Measurements from ENCODE around the gene CDH4.

The CDH4 gene

DNA sequence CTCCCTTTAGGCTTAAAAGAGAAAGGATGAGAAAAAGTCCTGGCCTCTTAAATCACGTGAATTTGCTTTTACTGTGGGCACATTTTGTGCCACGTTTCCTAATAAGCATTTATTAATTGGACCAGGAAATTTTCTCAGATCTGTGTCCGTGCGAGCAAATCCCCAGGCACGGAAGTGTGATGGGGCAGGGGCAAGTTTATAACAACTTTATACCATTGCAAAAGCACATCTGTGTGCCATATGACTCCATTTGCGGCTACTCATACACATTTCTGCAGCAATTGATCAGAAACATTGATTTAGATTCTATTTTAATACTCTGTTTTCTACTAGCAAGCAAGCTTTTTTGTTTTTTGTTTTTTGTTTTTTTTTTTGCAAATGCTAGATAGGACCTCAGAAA is 440.4 kb downstream of the CDH4 start:
- Mint-ChIP-seq H3K4me3 (no peak overlapping the region), H3K27me3 (peaks cover 20% of the 10 kb centered on the region), H3K4me1 (no peaks in the 10 kb centered on the region), H3K36me3 (ENCODE audit: insufficient read depth) (no peaks in the 10 kb centered on the region), H3K27ac (ENCODE audit: low read depth) (no peak overlapping the region), H3K9me3 (no peaks in the 10 kb centered on the region)
- DNase-seq (ENCODE audit: low spot score in 2 of 2), result no peak
- ATAC-seq (replicated peaks; ENCODE audit: extremely low read depth, poor library complexity, severe bottlenecking), result no peak

DNA sequence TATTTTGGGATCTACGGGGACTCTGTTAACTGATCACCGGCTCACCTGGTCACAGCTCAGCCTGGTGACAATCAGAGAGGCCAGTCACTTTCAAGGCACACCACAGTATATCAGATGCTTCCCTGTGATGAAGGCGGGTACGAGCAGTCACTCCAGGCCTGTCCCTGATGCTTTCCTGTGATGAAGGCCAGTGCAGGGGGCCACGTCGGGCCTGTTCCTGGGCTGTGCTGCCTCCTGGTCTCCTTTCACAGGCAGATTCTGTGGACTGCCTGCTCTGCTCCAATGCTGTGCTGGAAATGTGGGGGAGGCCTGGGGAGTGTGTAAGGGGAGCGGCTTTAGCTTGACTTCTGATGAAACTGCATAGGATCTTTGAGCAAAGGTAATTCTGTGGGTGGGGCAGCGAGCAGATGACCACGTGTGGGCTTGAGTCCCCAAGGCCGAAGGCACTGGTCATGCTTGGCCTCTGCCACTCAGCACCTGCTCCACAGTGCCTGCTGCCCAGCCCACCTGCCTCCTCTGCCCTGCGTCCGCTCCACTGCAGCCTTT is 441.1 kb downstream of the CDH4 start:
- no peaks in the 10 kb centered on the region for H3K36me3 Mint-ChIP-seq (ENCODE audit: insufficient read depth)
- peaks cover 20% of the 10 kb centered on the region for H3K27me3 Mint-ChIP-seq
- H3K27ac Mint-ChIP-seq (ENCODE audit: low read depth), result no peak overlapping the region
- no peak for DNase-seq (ENCODE audit: low spot score in 2 of 2)
- no peak overlapping the region for H3K4me3 Mint-ChIP-seq
- no peaks in the 10 kb centered on the region for H3K9me3 Mint-ChIP-seq
- H3K4me1 Mint-ChIP-seq, result no peaks in the 10 kb centered on the region
- no peak for ATAC-seq (replicated peaks; ENCODE audit: extremely low read depth, poor library complexity, severe bottlenecking)

DNA sequence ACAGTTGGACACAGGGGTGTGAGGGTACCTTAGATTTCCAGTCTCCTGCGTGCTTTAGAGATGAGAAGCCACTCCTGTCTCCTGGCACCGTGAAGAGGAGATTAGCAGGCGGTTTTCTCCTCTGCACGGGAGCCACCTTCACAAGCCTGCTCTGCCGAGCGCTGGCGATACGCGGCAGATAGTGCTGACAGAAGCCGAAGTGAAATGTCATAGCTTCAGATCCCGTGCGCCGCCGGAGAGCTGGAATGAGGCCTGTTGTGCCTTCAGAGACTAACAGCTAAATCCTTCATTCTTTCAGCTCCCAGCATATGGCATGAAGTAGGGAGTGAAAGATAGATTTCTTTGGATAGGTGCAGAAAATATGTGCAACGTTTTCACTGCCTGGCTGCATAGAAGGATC is 442.6 kb downstream of the CDH4 start:
- DNase-seq (ENCODE audit: low spot score in 2 of 2) (no peak), ATAC-seq (replicated peaks; ENCODE audit: extremely low read depth, poor library complexity, severe bottlenecking) (no peak)
- Mint-ChIP-seq H3K4me3 (no peak overlapping the region), H3K27ac (ENCODE audit: low read depth) (no peak overlapping the region), H3K4me1 (no peaks in the 10 kb centered on the region), H3K9me3 (no peaks in the 10 kb centered on the region), H3K27me3 (peaks cover 20% of the 10 kb centered on the region), H3K36me3 (ENCODE audit: insufficient read depth) (no peaks in the 10 kb centered on the region)

DNA sequence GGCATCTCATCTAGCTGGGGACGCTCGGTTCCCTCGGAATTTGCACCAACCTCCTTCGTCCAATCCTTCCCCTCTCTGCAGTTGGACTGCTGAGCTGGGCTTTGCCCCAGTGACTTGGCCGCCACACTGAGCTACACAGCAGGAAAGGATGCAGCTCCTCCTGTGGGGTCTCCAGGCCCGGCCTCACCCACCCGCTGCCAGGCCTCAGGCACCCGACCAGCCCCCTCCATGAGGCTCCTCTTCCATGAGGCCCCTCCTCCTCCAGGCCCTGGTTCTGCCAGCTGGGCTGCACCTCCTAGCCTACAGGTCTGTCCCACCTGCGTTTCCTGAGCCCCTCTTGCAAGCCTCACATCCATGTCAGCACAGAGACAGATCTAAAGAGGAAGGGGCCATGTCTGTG is 443.7 kb downstream of the CDH4 start:
- Mint-ChIP-seq H3K27me3 (peaks cover 20% of the 10 kb centered on the region), H3K36me3 (ENCODE audit: insufficient read depth) (no peaks in the 10 kb centered on the region), H3K9me3 (no peaks in the 10 kb centered on the region), H3K4me1 (no peaks in the 10 kb centered on the region), H3K4me3 (no peak overlapping the region), H3K27ac (ENCODE audit: low read depth) (no peak overlapping the region)
- no peak for DNase-seq (ENCODE audit: low spot score in 2 of 2)
- ATAC-seq (replicated peaks; ENCODE audit: extremely low read depth, poor library complexity, severe bottlenecking), result no peak

DNA sequence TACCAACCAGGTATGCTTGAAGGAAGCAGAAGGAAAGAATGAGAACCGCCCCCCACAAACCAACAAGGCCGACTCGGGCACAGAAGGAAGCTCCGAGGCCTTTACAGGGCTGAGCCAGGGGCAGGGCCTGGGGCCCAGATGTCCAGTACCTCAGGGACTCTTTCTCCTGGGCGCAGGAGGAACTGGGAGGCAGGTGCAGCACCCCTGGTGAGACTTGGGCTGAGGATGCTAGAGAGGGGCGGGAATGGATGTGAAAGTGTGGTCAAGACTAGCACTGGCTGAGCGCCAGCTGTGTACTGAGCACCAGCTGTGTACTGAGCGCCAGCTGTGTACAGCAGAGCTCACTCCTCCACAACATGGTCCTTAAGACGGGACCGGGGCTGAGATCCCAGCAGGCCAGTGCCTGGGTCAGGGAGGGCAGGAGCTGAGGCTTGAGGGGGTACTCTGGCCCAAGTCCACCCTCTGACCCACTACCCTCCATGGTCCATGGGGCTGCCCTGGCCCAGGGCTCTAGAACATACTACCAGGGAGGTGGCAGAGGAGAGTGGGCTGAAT is 444.2 kb downstream of the CDH4 start:
- Mint-ChIP-seq H3K4me3 (no peak overlapping the region), H3K27ac (ENCODE audit: low read depth) (no peak overlapping the region), H3K27me3 (peaks cover 20% of the 10 kb centered on the region), H3K4me1 (no peaks in the 10 kb centered on the region), H3K36me3 (ENCODE audit: insufficient read depth) (no peaks in the 10 kb centered on the region), H3K9me3 (no peaks in the 10 kb centered on the region)
- DNase-seq (ENCODE audit: low spot score in 2 of 2) (no peak), ATAC-seq (replicated peaks; ENCODE audit: extremely low read depth, poor library complexity, severe bottlenecking) (no peak)

DNA sequence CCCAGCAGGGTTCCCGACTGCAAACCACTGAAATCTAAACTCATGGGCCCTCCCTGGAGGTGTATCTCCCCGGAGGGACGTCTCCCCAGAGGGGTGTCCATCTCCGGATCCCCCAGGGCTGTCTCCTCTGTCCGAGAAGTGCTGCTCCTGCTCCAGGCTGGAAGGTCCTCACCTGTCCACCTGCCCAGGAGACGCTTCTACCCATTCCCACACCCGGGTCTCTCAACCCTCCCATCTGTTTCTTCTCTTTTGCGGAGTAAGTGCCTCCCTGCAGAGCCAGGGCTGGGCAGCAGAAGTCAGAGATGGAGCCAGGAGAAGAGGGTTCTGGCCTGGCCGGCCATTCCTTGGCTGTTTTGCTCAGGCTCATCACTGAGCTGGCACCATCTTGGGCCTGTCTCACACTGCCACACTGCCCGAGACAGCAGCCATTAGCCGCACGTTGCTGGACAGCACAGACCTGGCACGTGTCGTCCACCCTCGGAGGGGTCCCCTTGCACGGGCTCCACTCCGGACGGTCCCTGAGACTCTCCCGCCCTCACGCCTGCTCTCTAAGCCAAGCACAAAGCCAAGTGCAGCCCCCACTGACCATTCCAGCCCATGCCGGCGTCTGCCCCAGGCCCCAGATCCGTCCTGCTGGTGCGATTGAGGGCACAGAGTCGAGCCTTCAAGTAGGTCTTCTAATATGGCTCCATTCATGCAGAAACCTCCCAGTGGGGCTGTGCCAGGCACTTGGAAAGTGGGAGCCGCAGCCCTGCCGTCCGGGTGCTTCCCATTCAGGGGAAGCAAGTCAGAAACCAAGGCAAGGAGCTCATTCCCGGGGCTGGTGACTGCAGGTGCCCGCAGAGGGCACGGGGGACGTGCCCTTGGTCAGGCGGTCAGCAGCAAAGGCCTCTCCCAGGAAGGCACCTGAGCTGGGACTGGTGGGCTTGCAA is 445.9 kb downstream of the CDH4 start:
- H3K36me3 Mint-ChIP-seq (ENCODE audit: insufficient read depth), result no peaks in the 10 kb centered on the region
- ATAC-seq (replicated peaks; ENCODE audit: extremely low read depth, poor library complexity, severe bottlenecking), result no peak
- DNase-seq (ENCODE audit: low spot score in 2 of 2), result no peak
- H3K27ac Mint-ChIP-seq (ENCODE audit: low read depth), result no peak overlapping the region
- no peak overlapping the region for H3K4me3 Mint-ChIP-seq
- no peaks in the 10 kb centered on the region for H3K4me1 Mint-ChIP-seq
- H3K27me3 Mint-ChIP-seq, result peaks cover 20% of the 10 kb centered on the region
- no peaks in the 10 kb centered on the region for H3K9me3 Mint-ChIP-seq

DNA sequence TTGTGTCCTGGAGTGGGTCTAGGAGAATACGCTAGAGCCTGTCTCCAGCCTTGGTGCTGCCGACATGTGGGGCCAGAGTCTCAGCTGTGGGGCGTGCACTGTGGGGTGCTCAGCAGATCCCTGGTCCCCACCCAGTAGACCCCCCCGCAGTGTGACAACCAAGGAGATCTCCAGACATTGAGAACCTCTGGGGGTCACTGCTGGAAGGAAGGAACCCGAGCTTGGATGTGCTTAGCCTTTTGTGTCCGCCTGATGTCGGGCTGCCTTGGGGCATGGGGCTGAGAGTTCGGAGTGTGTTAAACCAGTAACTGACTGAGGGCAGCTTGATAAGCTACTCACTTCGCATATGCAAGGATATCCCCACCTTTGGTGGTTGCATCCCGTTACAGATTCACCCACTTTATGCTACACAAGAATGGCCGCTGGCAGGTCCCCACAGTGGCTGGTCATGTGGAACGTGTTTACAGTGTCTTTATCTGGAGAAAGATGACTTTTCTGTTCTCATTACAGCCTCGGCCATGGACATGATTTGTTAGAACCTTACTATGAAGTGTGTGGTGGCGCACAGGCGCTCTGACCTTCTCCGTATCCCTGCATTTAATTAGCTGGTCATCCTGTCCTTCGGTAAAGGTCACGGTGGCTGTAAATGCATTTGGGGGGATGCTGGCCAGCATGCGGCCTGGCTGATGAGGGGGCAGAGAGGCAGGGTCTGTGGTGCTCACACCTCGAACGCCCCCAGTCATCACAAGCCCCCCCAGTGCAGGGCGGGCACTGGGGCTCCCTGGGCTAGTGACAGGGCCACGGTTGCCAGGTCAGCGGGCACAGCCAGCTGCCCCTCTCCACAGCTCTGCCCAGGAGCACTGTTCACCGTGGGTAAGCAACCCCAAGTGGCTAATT is 446.8 kb downstream of the CDH4 start:
- no peaks in the 10 kb centered on the region for H3K4me1 Mint-ChIP-seq

DNA sequence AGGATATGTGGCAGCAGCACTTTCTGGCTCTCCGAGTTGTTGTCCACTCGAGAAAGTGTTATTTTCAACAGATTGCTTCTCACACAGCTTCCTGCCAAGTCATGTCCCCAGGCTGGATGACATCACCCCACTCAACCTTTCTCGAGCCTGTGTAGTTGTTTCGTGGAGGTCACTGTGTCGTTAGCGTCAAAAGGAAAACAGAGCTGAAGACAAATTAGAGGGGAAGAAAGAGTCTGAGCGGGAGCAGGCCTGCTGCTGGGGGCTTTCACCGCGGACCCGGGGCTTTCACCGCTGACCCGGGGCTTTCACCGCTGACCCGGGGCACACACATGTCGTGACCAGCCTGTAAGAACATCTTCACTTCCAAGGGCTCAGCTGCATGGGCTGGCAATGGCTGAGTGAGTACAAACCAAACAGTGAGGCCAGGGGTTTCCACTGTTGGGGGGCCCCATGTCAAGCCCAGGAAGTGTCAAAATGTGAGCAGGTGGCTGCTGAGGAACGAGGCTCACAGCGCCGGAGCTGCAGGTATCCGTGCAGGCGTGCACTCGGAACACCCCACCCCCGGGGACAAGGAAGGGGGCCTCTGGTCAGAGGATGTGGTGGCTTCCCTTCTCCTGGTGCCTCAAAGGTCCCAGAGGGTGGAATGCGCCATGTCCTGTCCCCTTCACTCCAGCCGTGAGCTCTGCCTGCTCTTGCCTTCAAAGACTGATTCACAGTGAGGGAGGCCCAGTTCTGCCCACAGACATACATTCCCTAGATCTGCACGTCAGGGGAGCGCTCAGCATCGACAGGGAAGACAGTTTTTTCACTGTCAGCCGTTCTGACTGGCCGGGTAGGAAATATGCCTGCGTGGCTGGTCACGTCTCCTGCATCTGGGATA is 447.7 kb downstream of the CDH4 start:
- Mint-ChIP-seq H3K36me3 (ENCODE audit: insufficient read depth) (no peaks in the 10 kb centered on the region), H3K27ac (ENCODE audit: low read depth) (no peak overlapping the region), H3K9me3 (no peaks in the 10 kb centered on the region), H3K4me1 (no peaks in the 10 kb centered on the region), H3K4me3 (no peak overlapping the region), H3K27me3 (peaks cover 20% of the 10 kb centered on the region)
- DNase-seq (ENCODE audit: low spot score in 2 of 2) (no peak), ATAC-seq (replicated peaks; ENCODE audit: extremely low read depth, poor library complexity, severe bottlenecking) (no peak)

More for the DNA sequence above, 446.8 kb downstream of the CDH4 start:
- no peak overlapping the region for H3K27ac Mint-ChIP-seq (ENCODE audit: low read depth)
- H3K27me3 Mint-ChIP-seq, result peaks cover 20% of the 10 kb centered on the region
- no peak overlapping the region for H3K4me3 Mint-ChIP-seq
- ATAC-seq (replicated peaks; ENCODE audit: extremely low read depth, poor library complexity, severe bottlenecking) (no peak), DNase-seq (ENCODE audit: low spot score in 2 of 2) (no peak)
- no peaks in the 10 kb centered on the region for H3K9me3 Mint-ChIP-seq
- H3K36me3 Mint-ChIP-seq (ENCODE audit: insufficient read depth), result no peaks in the 10 kb centered on the region

DNA sequence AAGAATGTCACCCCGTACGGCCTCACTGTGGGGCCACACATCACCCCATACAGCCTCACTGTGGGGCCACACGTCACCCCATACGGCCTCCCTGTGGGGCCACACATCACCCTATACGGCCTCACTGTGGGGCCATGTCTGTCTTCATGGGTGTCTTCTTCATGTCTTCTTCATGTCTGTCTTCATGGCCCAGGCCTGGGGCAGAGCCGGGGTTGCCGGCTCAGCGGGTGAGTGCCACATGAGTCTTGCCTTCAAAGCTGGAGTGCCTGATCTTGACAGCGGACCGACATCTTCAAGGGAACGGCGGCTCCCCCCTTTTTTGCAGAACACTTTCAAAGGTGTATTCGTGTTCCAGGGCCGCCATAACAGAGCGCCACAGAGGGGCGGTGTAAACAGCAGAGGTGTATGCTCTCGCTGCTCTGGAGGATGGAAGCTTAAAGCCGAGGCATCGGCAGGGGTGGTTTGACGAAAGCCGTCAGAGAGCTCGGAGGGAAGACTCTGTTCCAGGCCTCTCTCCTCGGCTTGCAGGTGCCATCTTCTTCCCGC is 448.6 kb downstream of the CDH4 start:
- Mint-ChIP-seq H3K4me3 (no peak overlapping the region), H3K4me1 (no peaks in the 10 kb centered on the region), H3K27ac (ENCODE audit: low read depth) (no peak overlapping the region), H3K36me3 (ENCODE audit: insufficient read depth) (no peaks in the 10 kb centered on the region), H3K9me3 (no peaks in the 10 kb centered on the region), H3K27me3 (peaks cover 17% of the 10 kb centered on the region)
- no peak for ATAC-seq (replicated peaks; ENCODE audit: extremely low read depth, poor library complexity, severe bottlenecking)
- DNase-seq (ENCODE audit: low spot score in 2 of 2), result no peak

DNA sequence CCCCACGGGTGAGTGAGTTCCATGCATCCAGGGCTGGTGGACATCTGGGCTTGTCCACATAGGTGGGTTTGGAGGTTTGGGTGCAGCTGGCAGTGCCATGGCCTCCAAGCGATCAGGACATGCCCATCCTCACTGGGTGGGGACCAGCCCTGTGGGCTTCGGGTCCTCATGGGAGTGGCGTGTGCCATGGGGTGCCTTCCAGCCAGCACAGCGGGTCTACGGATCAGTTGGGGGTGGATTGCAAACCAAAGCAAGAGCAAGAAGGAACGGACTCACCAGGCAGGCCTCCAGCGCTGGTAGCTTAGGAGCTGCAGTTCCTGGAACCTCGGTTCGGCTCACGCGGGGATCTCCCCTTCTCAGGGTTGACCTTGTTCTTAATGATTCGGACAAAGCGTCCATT is 449.3 kb downstream of the CDH4 start:
- Mint-ChIP-seq H3K27me3 (peaks cover 10% of the 10 kb centered on the region), H3K27ac (ENCODE audit: low read depth) (no peak overlapping the region), H3K4me1 (no peaks in the 10 kb centered on the region), H3K36me3 (ENCODE audit: insufficient read depth) (no peaks in the 10 kb centered on the region), H3K4me3 (no peak overlapping the region), H3K9me3 (no peaks in the 10 kb centered on the region)
- DNase-seq (ENCODE audit: low spot score in 2 of 2) (no peak), ATAC-seq (replicated peaks; ENCODE audit: extremely low read depth, poor library complexity, severe bottlenecking) (no peak)

DNA sequence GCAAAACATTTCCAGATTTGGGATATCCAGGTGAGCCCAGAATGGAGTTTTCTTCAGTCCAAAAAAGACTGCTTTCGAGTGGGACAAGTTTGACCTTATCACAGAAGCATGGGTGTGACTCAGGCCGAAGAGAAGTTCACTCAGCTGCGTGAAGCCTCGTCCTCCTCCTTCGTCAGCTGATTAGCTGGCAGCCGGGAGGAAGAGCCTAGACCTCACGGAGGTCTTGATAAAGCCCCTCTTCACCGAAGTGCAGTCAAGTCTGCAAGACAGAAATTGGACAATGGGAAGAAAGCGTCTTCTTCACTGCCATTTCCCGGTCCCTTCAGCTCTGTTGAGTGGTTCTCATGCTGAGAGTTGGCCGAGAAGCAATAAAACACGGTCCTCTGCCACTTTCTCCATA is 449.7 kb downstream of the CDH4 start:
- H3K4me3 Mint-ChIP-seq, result no peak overlapping the region

More for the DNA sequence above, 449.7 kb downstream of the CDH4 start:
- no peaks in the 10 kb centered on the region for H3K36me3 Mint-ChIP-seq (ENCODE audit: insufficient read depth)
- H3K27ac Mint-ChIP-seq (ENCODE audit: low read depth), result no peak overlapping the region
- no peaks in the 10 kb centered on the region for H3K4me1 Mint-ChIP-seq
- peaks cover 6% of the 10 kb centered on the region for H3K27me3 Mint-ChIP-seq
- DNase-seq (ENCODE audit: low spot score in 2 of 2) (no peak), ATAC-seq (replicated peaks; ENCODE audit: extremely low read depth, poor library complexity, severe bottlenecking) (no peak)
- H3K9me3 Mint-ChIP-seq, result no peaks in the 10 kb centered on the region

Data from central memory CD8-positive, alpha-beta T cell (primary cell).